ENCODE data around the gene BRD3OS.

- TF ChIP-seq EZH2phosphoT487 (IDR thresholded peaks at IDR 0.05; ENCODE audit: insufficient read depth, low read depth): no peak
- TF ChIP-seq EZH2 (IDR thresholded peaks at IDR 0.05; ENCODE audit: insufficient read depth, poor library complexity, severe bottlenecking): no peak
These were observed 14.7 kb upstream of the BRD3OS start for GRCh38 chr9:134010310-134011173.
